ENCODE measurements around the gene FBXO22.
"Not testable (repeated sequence)": the region's sequence is repeated elsewhere in the genome, so short reads cannot be mapped to it uniquely, and the experiment has no call there.

FBXO22 gene

DNA sequence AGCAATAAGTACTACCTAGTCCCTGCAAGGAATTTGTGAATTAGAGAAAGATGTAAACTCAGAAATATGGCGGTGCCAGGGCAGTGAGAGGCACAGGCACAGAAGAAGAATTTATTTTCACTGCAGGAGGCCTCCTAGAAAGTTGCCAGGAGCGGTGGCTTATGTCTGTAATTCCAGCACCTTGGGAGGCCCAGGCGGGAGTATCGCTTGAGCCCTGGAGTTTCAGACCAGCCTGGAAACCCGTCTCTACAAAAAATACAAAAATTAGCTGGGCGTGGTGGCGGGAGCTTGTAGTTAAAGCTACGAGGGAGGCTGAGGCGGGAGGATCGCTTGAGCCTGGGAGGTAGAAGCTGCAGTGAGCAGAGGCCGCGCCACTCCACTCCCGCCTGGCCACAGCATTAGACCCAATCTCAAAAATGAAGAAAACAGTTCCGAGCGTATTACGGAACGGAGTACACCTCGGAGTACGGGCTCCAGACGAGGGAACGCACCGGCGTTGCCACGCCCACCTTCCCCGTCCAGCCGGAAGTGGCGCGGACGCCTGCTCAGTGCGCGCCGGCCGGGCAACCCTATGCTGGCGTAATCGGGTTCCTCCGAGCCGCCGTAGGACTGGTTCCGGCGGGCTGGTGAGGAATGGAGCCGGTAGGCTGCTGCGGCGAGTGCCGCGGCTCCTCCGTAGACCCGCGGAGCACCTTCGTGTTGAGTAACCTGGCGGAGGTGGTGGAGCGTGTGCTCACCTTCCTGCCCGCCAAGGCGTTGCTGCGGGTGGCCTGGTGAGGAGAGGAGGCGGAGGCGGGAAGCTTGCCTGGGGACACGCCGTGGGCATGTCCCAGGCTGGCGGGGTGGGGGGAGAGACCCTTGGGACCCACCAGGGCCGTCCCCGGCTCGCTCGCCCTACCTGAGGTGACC lies at the start of gene FBXO22:
Gene FBXO22, plus strand, starts transcription at position 548 of the 909 bp plus-strand sequence. Its CDS starts 86 bp downstream, at position 634.
- in situ Hi-C loops (cut with MboI; ENCODE audit: low pct_unique_long_range_greater_than_20kb, low sequenced_read_pairs, unreplicated experiment) = no loop called here
- peak; percentile 86 for DNase-seq (ENCODE audit: low spot score)
- TF ChIP-seq, protein P1, sequence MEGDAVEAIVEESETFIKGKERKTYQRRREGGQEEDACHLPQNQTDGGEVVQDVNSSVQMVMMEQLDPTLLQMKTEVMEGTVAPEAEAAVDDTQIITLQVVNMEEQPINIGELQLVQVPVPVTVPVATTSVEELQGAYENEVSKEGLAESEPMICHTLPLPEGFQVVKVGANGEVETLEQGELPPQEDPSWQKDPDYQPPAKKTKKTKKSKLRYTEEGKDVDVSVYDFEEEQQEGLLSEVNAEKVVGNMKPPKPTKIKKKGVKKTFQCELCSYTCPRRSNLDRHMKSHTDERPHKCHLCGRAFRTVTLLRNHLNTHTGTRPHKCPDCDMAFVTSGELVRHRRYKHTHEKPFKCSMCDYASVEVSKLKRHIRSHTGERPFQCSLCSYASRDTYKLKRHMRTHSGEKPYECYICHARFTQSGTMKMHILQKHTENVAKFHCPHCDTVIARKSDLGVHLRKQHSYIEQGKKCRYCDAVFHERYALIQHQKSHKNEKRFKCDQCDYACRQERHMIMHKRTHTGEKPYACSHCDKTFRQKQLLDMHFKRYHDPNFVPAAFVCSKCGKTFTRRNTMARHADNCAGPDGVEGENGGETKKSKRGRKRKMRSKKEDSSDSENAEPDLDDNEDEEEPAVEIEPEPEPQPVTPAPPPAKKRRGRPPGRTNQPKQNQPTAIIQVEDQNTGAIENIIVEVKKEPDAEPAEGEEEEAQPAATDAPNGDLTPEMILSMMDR (IDR thresholded peaks at IDR 0.05; ENCODE audit: extremely low read depth, insufficient read depth, missing control alignments) = no peak

DNA sequence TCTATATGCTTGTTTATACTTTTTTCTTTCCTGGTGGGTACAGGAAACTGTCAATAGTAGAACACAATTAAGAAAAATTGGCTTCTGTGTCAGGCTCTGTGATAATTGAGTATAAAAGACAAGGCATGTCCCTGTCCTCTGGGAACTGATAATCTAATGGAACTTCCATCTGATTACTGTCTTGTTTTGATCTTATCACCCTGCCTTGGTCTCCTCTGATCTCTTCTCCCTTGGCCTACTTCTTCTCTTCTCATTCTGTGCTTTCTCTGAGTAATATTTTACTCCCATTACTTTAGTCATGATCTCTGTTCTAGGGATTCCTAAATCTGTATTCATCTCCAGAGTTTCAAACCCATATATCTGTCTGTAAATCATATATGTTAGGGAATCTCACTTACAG lies 45.8 kb upstream of the FBXO22 start:
- in situ Hi-C loops (cut with MboI; ENCODE audit: low pct_unique_long_range_greater_than_20kb, low sequenced_read_pairs, unreplicated experiment) = no loop called here
- TF ChIP-seq, protein P1 (IDR thresholded peaks at IDR 0.05; ENCODE audit: extremely low read depth, insufficient read depth, missing control alignments) = no peak
- DNase-seq (ENCODE audit: low spot score) = no peak

DNA sequence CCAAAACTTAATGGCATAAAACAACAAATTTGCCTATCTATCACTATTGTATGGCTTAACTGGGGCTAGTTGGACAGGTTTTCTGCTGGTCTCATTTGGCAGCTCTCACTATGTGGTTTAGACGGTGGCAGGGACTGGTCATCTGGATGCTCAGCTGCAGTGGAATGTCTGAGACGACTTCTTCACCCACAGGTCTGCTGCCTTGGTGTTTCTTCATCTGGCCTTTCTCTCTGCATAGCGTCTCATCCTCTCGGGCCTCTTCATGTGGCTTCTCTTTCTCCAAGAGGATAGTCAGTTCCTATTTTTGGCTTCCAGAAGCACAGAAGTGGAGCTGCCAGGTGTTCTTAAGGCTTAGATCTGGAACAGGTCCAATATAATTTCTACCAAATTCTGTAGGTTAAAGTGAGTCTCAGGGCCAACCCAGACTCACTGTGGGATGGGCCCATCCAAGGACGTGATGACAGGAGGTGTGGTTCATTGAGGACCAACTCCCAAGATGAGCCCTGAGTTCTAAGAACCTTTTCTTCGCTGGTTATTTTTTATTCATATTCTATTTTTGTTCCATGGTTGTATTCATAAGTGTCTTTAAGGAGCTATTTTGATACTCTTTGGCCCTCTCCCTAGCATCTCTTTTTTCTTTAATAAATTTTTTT lies 41.8 kb upstream of the FBXO22 start:
- in situ Hi-C loops (cut with MboI; ENCODE audit: low pct_unique_long_range_greater_than_20kb, low sequenced_read_pairs, unreplicated experiment) = no loop called here
- TF ChIP-seq, protein P1 (IDR thresholded peaks at IDR 0.05; ENCODE audit: extremely low read depth, insufficient read depth, missing control alignments) = no peak
- DNase-seq (ENCODE audit: low spot score) = no peak

DNA sequence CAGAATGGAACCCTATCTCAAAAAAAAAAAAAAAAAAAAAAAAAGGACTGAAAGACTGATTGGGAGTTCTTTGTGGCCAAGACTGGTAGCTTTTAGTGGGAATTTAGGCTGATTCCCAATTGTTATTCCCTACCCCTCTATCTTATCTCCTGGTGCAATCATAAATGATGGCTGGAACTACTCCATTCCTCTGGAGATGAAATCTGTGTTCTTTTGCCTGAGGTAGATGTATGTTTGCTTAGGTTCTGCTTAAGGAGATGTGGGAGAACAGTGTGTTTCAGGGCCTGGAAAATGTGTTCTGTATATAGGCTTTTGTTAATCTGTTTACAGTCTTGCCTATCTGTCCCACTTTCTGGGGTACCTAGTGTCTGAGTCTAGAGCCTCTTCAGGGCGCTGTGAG lies 40.9 kb upstream of the FBXO22 start:
- TF ChIP-seq, protein P1 (IDR thresholded peaks at IDR 0.05; ENCODE audit: extremely low read depth, insufficient read depth, missing control alignments) = no peak
- no peak for DNase-seq (ENCODE audit: low spot score)
- in situ Hi-C loops (cut with MboI; ENCODE audit: low pct_unique_long_range_greater_than_20kb, low sequenced_read_pairs, unreplicated experiment) = no loop called here

DNA sequence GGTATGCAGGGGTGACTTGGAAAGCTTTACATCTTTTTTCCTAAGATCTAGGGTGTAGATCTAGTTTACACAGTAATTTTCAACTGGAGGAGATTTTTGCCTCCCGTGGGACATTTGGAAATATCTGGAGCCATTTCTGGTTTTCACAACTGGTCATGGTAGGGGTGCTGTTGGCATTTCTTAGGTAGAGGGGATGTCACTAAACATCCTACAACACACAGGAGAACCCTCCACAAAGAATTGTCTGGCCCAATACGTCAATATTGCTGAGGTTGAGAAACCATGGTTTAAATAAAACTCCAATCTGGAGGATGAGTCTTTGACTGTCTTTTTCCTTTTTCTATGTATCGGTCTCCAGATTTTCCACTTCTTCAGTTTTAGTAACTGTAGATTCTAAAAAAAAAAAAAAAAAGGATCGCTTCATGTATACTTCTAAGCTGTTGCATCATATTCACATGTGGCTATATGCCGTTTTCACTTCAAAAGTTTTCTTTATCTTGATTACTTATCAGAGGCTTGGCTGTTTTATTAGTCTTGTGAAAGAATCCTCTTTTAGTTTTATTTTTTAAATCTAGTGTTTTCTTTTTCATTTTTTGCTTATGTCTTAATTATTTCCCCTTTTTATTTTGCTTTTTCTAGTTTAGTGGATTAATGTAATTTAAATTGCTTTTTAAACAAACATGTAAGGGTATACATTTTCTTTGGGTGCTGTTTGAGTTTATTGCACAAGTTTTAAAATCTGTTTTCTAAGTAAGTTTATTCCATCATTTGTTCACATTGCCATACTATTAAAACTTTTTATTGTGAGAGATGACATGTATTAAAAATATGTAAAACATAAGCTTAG lies 39.2 kb upstream of the FBXO22 start:
- DNase-seq (ENCODE audit: low spot score) = no peak
- TF ChIP-seq, protein P1 (IDR thresholded peaks at IDR 0.05; ENCODE audit: extremely low read depth, insufficient read depth, missing control alignments) = no peak
- in situ Hi-C loops (cut with MboI; ENCODE audit: low pct_unique_long_range_greater_than_20kb, low sequenced_read_pairs, unreplicated experiment) = no loop called here

DNA sequence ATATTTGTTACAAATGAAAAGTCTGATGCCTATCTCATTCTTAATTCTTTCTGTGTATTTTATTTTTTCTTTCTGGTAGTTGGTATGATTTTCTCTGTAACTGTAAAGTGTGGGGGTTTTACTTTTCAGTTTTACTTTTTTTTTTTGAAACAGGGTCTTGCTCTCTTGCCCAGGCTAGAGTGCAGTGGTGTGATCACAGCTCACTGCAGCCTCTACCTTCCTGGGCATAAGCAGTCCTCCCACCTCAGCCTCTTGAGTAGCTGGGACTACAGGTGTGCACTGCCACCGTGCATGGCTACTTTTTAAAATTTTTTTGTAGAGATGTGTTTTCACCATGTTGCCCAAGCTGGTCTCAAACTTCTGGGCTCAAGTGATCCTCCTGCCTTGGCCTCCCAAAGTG lies 37.6 kb upstream of the FBXO22 start:
- in situ Hi-C loops (cut with MboI; ENCODE audit: low pct_unique_long_range_greater_than_20kb, low sequenced_read_pairs, unreplicated experiment); DNase-seq (ENCODE audit: low spot score): not testable (repeated sequence)

Data from GM13977 (cell line).